ENCODE results near the gene ANKRD11.

Gene ANKRD11

GRCh38 chr16:89495121-89495520 is 4.8 kb upstream of the ANKRD11 start:
- TF ChIP-seq ZNF274 (IDR thresholded peaks at IDR 0.05; ENCODE audit: low read depth, low read length): no peak
- no peak for TF ChIP-seq YY1 (IDR thresholded peaks at IDR 0.05; ENCODE audit: insufficient read depth, insufficient read length)
- TF ChIP-seq SUZ12 (IDR thresholded peaks at IDR 0.05; ENCODE audit: extremely low read depth, insufficient read depth, insufficient read length): no peak
- Histone ChIP-seq H3K9me3 (ENCODE audit: insufficient read depth, low read length) (no peaks in the 10 kb centered on the region), H3K9ac (ENCODE audit: insufficient read length, low read depth) (no peak overlapping the region)

GRCh38 chr16:89493776-89494175 is 3.4 kb upstream of the ANKRD11 start:
- no peak overlapping the region for H3K9ac ChIP-seq (ENCODE audit: insufficient read length, low read depth)

More at GRCh38 chr16:89495121-89495520, 4.8 kb upstream of the ANKRD11 start:
- DNase-seq (ENCODE audit: low read depth, low spot score): no peak
- peaks cover 27% of the 10 kb centered on the region for H3K36me3 ChIP-seq (ENCODE audit: insufficient read depth, insufficient read length, low read length)
- no peak overlapping the region for H3K4me3 ChIP-seq (ENCODE audit: insufficient read length, low read depth)
- no peaks in the 10 kb centered on the region for H3K27me3 ChIP-seq (ENCODE audit: insufficient read depth, insufficient read length)
- H3K4me1 ChIP-seq (ENCODE audit: insufficient read depth, insufficient read length): peaks cover 5% of the 10 kb centered on the region

GRCh38 chr16:89491974-89492687 is 1.8 kb upstream of the ANKRD11 start:
- no peak for TF ChIP-seq ZNF274 (IDR thresholded peaks at IDR 0.05; ENCODE audit: low read depth, low read length)
- TF ChIP-seq YY1 (IDR thresholded peaks at IDR 0.05; ENCODE audit: insufficient read depth, insufficient read length): no peak
- no peak for TF ChIP-seq SUZ12 (IDR thresholded peaks at IDR 0.05; ENCODE audit: extremely low read depth, insufficient read depth, insufficient read length)
- Histone ChIP-seq H3K4me1 (ENCODE audit: insufficient read depth, insufficient read length) (peaks cover 5% of the 10 kb centered on the region), H3K9ac (ENCODE audit: insufficient read length, low read depth) (peak overlapping the region; percentile 87), H3K4me3 (ENCODE audit: insufficient read length, low read depth) (peak overlapping the region; percentile 84), H3K9me3 (ENCODE audit: insufficient read depth, low read length) (no peaks in the 10 kb centered on the region), H3K36me3 (ENCODE audit: insufficient read depth, insufficient read length, low read length) (peaks cover 22% of the 10 kb centered on the region), H3K27me3 (ENCODE audit: insufficient read depth, insufficient read length) (no peaks in the 10 kb centered on the region)
- no peak for DNase-seq (ENCODE audit: low read depth, low spot score)

More at GRCh38 chr16:89493776-89494175, 3.4 kb upstream of the ANKRD11 start:
- H3K4me1 ChIP-seq (ENCODE audit: insufficient read depth, insufficient read length): peaks cover 5% of the 10 kb centered on the region
- no peak for TF ChIP-seq ZNF274 (IDR thresholded peaks at IDR 0.05; ENCODE audit: low read depth, low read length)
- TF ChIP-seq SUZ12 (IDR thresholded peaks at IDR 0.05; ENCODE audit: extremely low read depth, insufficient read depth, insufficient read length): no peak
- TF ChIP-seq YY1 (IDR thresholded peaks at IDR 0.05; ENCODE audit: insufficient read depth, insufficient read length): no peak
- no peak for DNase-seq (ENCODE audit: low read depth, low spot score)
- H3K36me3 ChIP-seq (ENCODE audit: insufficient read depth, insufficient read length, low read length): peaks cover 18% of the 10 kb centered on the region
- no peak overlapping the region for H3K4me3 ChIP-seq (ENCODE audit: insufficient read length, low read depth)
- H3K9me3 ChIP-seq (ENCODE audit: insufficient read depth, low read length): no peaks in the 10 kb centered on the region
- no peaks in the 10 kb centered on the region for H3K27me3 ChIP-seq (ENCODE audit: insufficient read depth, insufficient read length)

GRCh38 chr16:89491238-89491869 is 993 bp upstream of the ANKRD11 start:
- Histone ChIP-seq H3K36me3 (ENCODE audit: insufficient read depth, insufficient read length, low read length) (peaks cover 25% of the 10 kb centered on the region), H3K9ac (ENCODE audit: insufficient read length, low read depth) (peak overlapping the region; percentile 87), H3K4me3 (ENCODE audit: insufficient read length, low read depth) (peak overlapping the region; percentile 84), H3K27me3 (ENCODE audit: insufficient read depth, insufficient read length) (no peaks in the 10 kb centered on the region), H3K9me3 (ENCODE audit: insufficient read depth, low read length) (no peaks in the 10 kb centered on the region), H3K4me1 (ENCODE audit: insufficient read depth, insufficient read length) (peaks cover 10% of the 10 kb centered on the region)
- no peak for DNase-seq (ENCODE audit: low read depth, low spot score)
- TF ChIP-seq SUZ12 (IDR thresholded peaks at IDR 0.05; ENCODE audit: extremely low read depth, insufficient read depth, insufficient read length) (no peak), ZNF274 (IDR thresholded peaks at IDR 0.05; ENCODE audit: low read depth, low read length) (no peak), YY1 (IDR thresholded peaks at IDR 0.05; ENCODE audit: insufficient read depth, insufficient read length) (no peak)

- peak overlapping the region; percentile 74 for H3K4me3 ChIP-seq (ENCODE audit: insufficient read length, low read depth)
- H3K4me1 ChIP-seq (ENCODE audit: insufficient read depth, insufficient read length): peaks cover 13% of the 10 kb centered on the region
- no peak for DNase-seq (ENCODE audit: low read depth, low spot score)
- H3K36me3 ChIP-seq (ENCODE audit: insufficient read depth, insufficient read length, low read length): peaks cover 25% of the 10 kb centered on the region
- peak overlapping the region; percentile 91 for H3K9ac ChIP-seq (ENCODE audit: insufficient read length, low read depth)
- TF ChIP-seq YY1 (IDR thresholded peaks at IDR 0.05; ENCODE audit: insufficient read depth, insufficient read length) (no peak), ZNF274 (IDR thresholded peaks at IDR 0.05; ENCODE audit: low read depth, low read length) (no peak), SUZ12 (IDR thresholded peaks at IDR 0.05; ENCODE audit: extremely low read depth, insufficient read depth, insufficient read length) (no peak)
- no peaks in the 10 kb centered on the region for H3K27me3 ChIP-seq (ENCODE audit: insufficient read depth, insufficient read length)
- no peaks in the 10 kb centered on the region for H3K9me3 ChIP-seq (ENCODE audit: insufficient read depth, low read length)
Observed at GRCh38 chr16:89489898-89490438, 393 bp downstream of the ANKRD11 start.

GRCh38 chr16:89489040-89489897 is 1.1 kb downstream of the ANKRD11 start:
- Histone ChIP-seq H3K4me3 (ENCODE audit: insufficient read length, low read depth) (peak overlapping the region; percentile 57), H3K4me1 (ENCODE audit: insufficient read depth, insufficient read length) (peaks cover 11% of the 10 kb centered on the region), H3K9ac (ENCODE audit: insufficient read length, low read depth) (peak overlapping the region; percentile 62), H3K27me3 (ENCODE audit: insufficient read depth, insufficient read length) (no peaks in the 10 kb centered on the region), H3K9me3 (ENCODE audit: insufficient read depth, low read length) (no peaks in the 10 kb centered on the region), H3K36me3 (ENCODE audit: insufficient read depth, insufficient read length, low read length) (peaks cover 23% of the 10 kb centered on the region)
- TF ChIP-seq SUZ12 (IDR thresholded peaks at IDR 0.05; ENCODE audit: extremely low read depth, insufficient read depth, insufficient read length) (no peak), ZNF274 (IDR thresholded peaks at IDR 0.05; ENCODE audit: low read depth, low read length) (no peak), YY1 (IDR thresholded peaks at IDR 0.05; ENCODE audit: insufficient read depth, insufficient read length) (no peak)
- peak; percentile 77 for DNase-seq (ENCODE audit: low read depth, low spot score)
